K562 (cell line): ENCODE results near the gene PSMB2. TPM values are rescaled to one million over a fixed set of nuclear protein-coding genes. Genes with fewer than 3 reads are reported as not detected.

Experiments used
- ARID2 ChIP-seq: fragments of 450-650 bp; IDR thresholded peaks from 2 replicates; pipeline ENCODE4 v1.6.1; 2017; ENCODE audit warnings: antibody characterized with exemption, mild to moderate bottlenecking
- CBX2 ChIP-seq: fragments of 200-600 bp; sonication (generic); IDR thresholded peaks from one replicate; pipeline ENCODE4 v1.6.1; 2012; ENCODE audit warnings: mild to moderate bottlenecking, low read length, inconsistent platforms; ENCODE audit not compliant: insufficient read depth, poor library complexity, severe bottlenecking
- ELF1 ChIP-seq: fragments of 200-800 bp; sonication (Bioruptor generic); IDR thresholded peaks from 2 replicates; pipeline ENCODE4 v1.6.1; 2016; ENCODE audit warnings: missing genetic modification characterization, missing compliant biosample characterization
- FOXJ2 ChIP-seq: fragments of 200-800 bp; sonication (Bioruptor generic); IDR thresholded peaks from 2 replicates; pipeline ENCODE4 v1.6.1; 2016; ENCODE audit warnings: missing genetic modification characterization, missing compliant biosample characterization
- HNRNPK ChIP-seq: fragments of 200-400 bp; formaldehyde crosslinking; IDR thresholded peaks from one replicate; pipeline ENCODE4 v1.6.1; 2018; ENCODE audit warnings: mild to moderate bottlenecking, low read depth, low read length; ENCODE audit not compliant: poor library complexity, severe bottlenecking
- HSF4 ChIP-seq: fragments of 250-450 bp; sonication (Bioruptor Pico); IDR thresholded peaks from 2 replicates; pipeline ENCODE4 v2.1.2; 2022; ENCODE audit warnings: mild to moderate bottlenecking, moderate library complexity, borderline replicate concordance
- NFRKB ChIP-seq: fragments of 450-650 bp; IDR thresholded peaks from 2 replicates; pipeline ENCODE4 v1.6.1; 2016; ENCODE audit warnings: low read depth
- SAFB ChIP-seq: fragments of 200-400 bp; formaldehyde crosslinking; IDR thresholded peaks from 2 replicates; pipeline ENCODE4 v1.6.1; 2017; ENCODE audit warnings: low read depth, low read length, borderline replicate concordance
- TGIF2 ChIP-seq: sonication (generic); formaldehyde crosslinking; IDR thresholded peaks from 2 replicates; pipeline ENCODE4 v1.8.1; 2022; ENCODE audit warnings: mild to moderate bottlenecking, missing genetic modification reagents, moderate library complexity
- TOE1 ChIP-seq, 2 experiments: fragments of 450-650 bp in 1 of 2; sonication (generic) in 1 of 2; formaldehyde crosslinking in 1 of 2; IDR thresholded peaks; 2 replicates each; pipeline versions ENCODE4 v1.7.1 to v1.8.0; 2016 to 2022; ENCODE audit warnings: borderline replicate concordance in 2 of 2, mild to moderate bottlenecking in 2 of 2, antibody characterized with exemption in 1 of 2, inconsistent platforms in 1 of 2, low read depth in 1 of 2, missing genetic modification reagents in 1 of 2, moderate library complexity in 1 of 2
- ZBTB1 ChIP-seq: sonication (generic); formaldehyde crosslinking; IDR thresholded peaks from 2 replicates; pipeline ENCODE4 v1.8.1; 2023; ENCODE audit warnings: missing genetic modification reagents, low read depth, mild to moderate bottlenecking, borderline replicate concordance
- ZNF239 ChIP-seq: fragments of 250-450 bp; sonication (Bioruptor Pico); IDR thresholded peaks from 2 replicates; pipeline ENCODE4 v1.4.0; 2020; ENCODE audit warnings: mild to moderate bottlenecking
- ZNF41 ChIP-seq: fragments of 250-450 bp; sonication (Bioruptor Pico); conservative IDR thresholded peaks from 2 replicates; pipeline ENCODE4 v1.4.0; 2020; ENCODE audit warnings: mild to moderate bottlenecking
- ZNF584 ChIP-seq: fragments of 200-800 bp; sonication (Bioruptor generic); IDR thresholded peaks from 2 replicates; pipeline ENCODE4 v1.6.1; 2016; ENCODE audit warnings: low read depth, mild to moderate bottlenecking, missing genetic modification characterization, missing compliant biosample characterization
- polyA plus RNA-seq, 8 experiments: library from polyadenylated mRNA; depleted of rRNA in 4 of 8; stranded (reverse) in 5 of 8; unstranded in 3 of 8; fragments of >200 nt; fragmentation: Nextera tagmentation in 2 of 8; fragmentation: Illumina TruSeq in 1 of 8; extraction: Ambion mirVana in 2 of 8; extraction: Trizol in 1 of 8; gene quantifications; 2 replicates each; pipeline versions ENCODE4 v1.2.1 to v1.2.3, GENCODE V29; 2011 to 2014; ENCODE audit warnings: inconsistent platforms in 1 of 8, missing spikeins in 1 of 8
- total RNA-seq, 7 experiments: library from RNA; depleted of rRNA in 6 of 7; stranded (reverse); fragments of >200 nt in 6 of 7; fragmentation: Illumina TruSeq in 2 of 7; extraction: Trizol in 2 of 7; gene quantifications; 2 replicates each; pipeline versions ENCODE4 v1.2.1 to v1.2.3, GENCODE V29; 2011 to 2021; ENCODE audit warnings: low replicate concordance in 1 of 7
- TF ChIP-seq, protein P1 (sequence below): fragments of 250-450 bp; sonication (Bioruptor Pico); IDR thresholded peaks from 2 replicates; pipeline ENCODE4 v1.4.0; 2020
- TF ChIP-seq, protein P2 (sequence below): sonication (generic); formaldehyde crosslinking; IDR thresholded peaks from 2 replicates; pipeline ENCODE4 v1.8.0; 2022; ENCODE audit warnings: mild to moderate bottlenecking, missing genetic modification reagents
- TF ChIP-seq, protein P3 (sequence below): fragments of 250-450 bp; sonication (Bioruptor Pico); IDR thresholded peaks from 2 replicates; pipeline ENCODE4 v1.8.0; 2021; ENCODE audit warnings: moderate library complexity, mild to moderate bottlenecking, inconsistent platforms
- TF ChIP-seq, protein P4 (sequence below): fragments of 450-650 bp; formaldehyde crosslinking; IDR thresholded peaks from 2 replicates; pipeline ENCODE4 v1.4.0; 2022; ENCODE audit warnings: missing genetic modification characterization

Gene PSMB2
- total and polyA plus RNA-seq, 9 of the 15 experiments (the other 6 are each of a cell fraction or from before 2014, with no cell fraction given), result 71.7 to 543 (median 165) TPM

DNA sequence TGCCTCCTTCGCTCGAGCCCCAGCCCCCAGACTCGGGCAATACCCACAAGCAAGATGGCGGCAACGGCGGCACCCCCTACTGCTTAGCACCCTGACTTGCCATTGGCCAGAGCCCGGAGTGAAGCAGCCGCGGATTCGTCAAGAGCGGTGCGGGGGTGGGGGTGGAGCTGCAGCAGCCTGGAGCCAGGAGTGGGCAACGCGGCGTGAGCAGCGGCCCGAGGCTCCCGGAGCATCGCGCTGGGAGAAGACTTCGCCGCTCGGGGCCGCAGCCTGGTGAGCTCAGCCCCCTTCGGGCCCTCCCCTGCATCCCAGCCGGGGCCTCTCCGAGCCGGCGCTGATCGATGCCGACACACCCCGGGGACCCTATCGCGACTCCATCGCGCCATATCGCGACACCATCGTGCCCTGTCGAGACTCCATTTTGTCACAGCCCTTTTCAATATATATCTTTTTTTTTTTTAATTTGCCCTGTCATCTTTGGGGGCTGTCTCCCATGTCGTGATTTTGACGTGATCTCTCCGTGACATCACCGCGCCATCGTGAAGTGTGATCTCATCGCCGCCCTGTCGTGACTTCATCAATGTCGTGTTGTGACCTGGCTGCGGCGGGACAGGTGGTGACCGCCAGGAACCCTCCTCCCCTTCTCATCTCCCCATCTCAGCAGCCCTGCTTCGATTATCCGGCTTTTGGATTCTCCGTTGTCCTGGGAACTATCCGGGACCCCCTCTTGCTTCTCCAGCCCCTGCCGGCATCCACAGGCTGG, 83.5 kb downstream of the PSMB2 start, which contains the start of gene NCDN (continued):
- TF ChIP-seq TOE1 (IDR thresholded peaks at IDR 0.05; ENCODE audit: borderline replicate concordance) (peak; percentile 1), TOE1 (CRISPR knock-in tag; IDR thresholded peaks at IDR 0.05; ENCODE audit: borderline replicate concordance, low read depth) (no peak), ZNF584 (CRISPR knock-in tag) (no peak), TGIF2 (CRISPR knock-in tag) (no peak), ELF1 (peak; percentile 70; the same call in 1 of the 2 replicates), ARID2 (no peak), SAFB (no peak), ZBTB1 (CRISPR knock-in tag) (no peak), HNRNPK (no peak), ZNF239 (CRISPR knock-in tag) (no peak; the same call in 1 of the 2 replicates), CBX2 (peak; percentile 95), HSF4 (CRISPR knock-in tag) (no peak), FOXJ2 (tag) (0 out of 2 replicates have a peak, but pooled peaks have one; percentile 37), ZNF41 (CRISPR knock-in tag) (no peak), NFRKB (peak; percentile 97)
- TF ChIP-seq, protein P1, sequence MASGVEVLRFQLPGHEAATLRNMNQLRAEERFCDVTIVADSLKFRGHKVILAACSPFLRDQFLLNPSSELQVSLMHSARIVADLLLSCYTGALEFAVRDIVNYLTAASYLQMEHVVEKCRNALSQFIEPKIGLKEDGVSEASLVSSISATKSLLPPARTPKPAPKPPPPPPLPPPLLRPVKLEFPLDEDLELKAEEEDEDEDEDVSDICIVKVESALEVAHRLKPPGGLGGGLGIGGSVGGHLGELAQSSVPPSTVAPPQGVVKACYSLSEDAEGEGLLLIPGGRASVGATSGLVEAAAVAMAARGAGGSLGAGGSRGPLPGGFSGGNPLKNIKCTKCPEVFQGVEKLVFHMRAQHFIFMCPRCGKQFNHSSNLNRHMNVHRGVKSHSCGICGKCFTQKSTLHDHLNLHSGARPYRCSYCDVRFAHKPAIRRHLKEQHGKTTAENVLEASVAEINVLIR (CRISPR knock-in tag), result no peak; the same call in 1 of the 2 replicates
- TF ChIP-seq, protein P2, sequence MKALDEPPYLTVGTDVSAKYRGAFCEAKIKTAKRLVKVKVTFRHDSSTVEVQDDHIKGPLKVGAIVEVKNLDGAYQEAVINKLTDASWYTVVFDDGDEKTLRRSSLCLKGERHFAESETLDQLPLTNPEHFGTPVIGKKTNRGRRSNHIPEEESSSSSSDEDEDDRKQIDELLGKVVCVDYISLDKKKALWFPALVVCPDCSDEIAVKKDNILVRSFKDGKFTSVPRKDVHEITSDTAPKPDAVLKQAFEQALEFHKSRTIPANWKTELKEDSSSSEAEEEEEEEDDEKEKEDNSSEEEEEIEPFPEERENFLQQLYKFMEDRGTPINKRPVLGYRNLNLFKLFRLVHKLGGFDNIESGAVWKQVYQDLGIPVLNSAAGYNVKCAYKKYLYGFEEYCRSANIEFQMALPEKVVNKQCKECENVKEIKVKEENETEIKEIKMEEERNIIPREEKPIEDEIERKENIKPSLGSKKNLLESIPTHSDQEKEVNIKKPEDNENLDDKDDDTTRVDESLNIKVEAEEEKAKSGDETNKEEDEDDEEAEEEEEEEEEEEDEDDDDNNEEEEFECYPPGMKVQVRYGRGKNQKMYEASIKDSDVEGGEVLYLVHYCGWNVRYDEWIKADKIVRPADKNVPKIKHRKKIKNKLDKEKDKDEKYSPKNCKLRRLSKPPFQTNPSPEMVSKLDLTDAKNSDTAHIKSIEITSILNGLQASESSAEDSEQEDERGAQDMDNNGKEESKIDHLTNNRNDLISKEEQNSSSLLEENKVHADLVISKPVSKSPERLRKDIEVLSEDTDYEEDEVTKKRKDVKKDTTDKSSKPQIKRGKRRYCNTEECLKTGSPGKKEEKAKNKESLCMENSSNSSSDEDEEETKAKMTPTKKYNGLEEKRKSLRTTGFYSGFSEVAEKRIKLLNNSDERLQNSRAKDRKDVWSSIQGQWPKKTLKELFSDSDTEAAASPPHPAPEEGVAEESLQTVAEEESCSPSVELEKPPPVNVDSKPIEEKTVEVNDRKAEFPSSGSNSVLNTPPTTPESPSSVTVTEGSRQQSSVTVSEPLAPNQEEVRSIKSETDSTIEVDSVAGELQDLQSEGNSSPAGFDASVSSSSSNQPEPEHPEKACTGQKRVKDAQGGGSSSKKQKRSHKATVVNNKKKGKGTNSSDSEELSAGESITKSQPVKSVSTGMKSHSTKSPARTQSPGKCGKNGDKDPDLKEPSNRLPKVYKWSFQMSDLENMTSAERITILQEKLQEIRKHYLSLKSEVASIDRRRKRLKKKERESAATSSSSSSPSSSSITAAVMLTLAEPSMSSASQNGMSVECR (CRISPR knock-in tag), result peak; percentile 56; the same call in 1 of the 2 replicates
- TF ChIP-seq, protein P3, sequence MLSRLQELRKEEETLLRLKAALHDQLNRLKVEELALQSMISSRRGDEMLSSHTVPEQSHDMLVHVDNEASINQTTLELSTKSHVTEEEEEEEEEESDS, result no peak
- TF ChIP-seq, protein P4, sequence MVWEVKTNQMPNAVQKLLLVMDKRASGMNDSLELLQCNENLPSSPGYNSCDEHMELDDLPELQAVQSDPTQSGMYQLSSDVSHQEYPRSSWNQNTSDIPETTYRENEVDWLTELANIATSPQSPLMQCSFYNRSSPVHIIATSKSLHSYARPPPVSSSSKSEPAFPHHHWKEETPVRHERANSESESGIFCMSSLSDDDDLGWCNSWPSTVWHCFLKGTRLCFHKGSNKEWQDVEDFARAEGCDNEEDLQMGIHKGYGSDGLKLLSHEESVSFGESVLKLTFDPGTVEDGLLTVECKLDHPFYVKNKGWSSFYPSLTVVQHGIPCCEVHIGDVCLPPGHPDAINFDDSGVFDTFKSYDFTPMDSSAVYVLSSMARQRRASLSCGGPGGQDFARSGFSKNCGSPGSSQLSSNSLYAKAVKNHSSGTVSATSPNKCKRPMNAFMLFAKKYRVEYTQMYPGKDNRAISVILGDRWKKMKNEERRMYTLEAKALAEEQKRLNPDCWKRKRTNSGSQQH (CRISPR knock-in tag), result no peak
